ENCODE data around the gene CD2.

The CD2 gene

GRCh38 chr1:116733476-116734365 lies 20.5 kb upstream of the CD2 start:
- Histone ChIP-seq H2BK12ac (ENCODE audit: low read length) (no peak overlapping the region), H3K27ac (replicated peaks; ENCODE audit: low read length) (no peak overlapping the region), H3K27me3 (ENCODE audit: control insufficient read depth in 3 of 3, insufficient read depth in 3 of 3, low read depth in 1 of 3, low read length in 3 of 3) (peaks cover 0 to 15% (median 0%) of the 10 kb centered on the region in 3 experiments), H3K36me3 (replicated peaks in 1 of 2; ENCODE audit: control insufficient read depth in 2 of 2, insufficient read depth in 2 of 2, low read length in 2 of 2) (no peaks in the 10 kb centered on the region), H2BK120ac (ENCODE audit: low read depth, low read length) (no peak overlapping the region), H4K91ac (ENCODE audit: low read depth, low read length, poor library complexity) (no peak overlapping the region), H2BK15ac (ENCODE audit: low read length) (no peak overlapping the region), H3K18ac (ENCODE audit: low read length) (no peak overlapping the region), H2AFZ (ENCODE audit: low read length) (no peak overlapping the region), H3K4ac (ENCODE audit: low read length) (no peak overlapping the region), H3K79me1 (ENCODE audit: low read depth, low read length) (no peaks in the 10 kb centered on the region), H4K8ac (ENCODE audit: low read depth, low read length) (no peak overlapping the region), H3K4me2 (ENCODE audit: insufficient read depth, low read length, poor library complexity, severe bottlenecking) (no peak overlapping the region), H3K4me3 (ENCODE audit: low read length in 2 of 2) (no peak overlapping the region), H2BK5ac (ENCODE audit: low read length) (no peak overlapping the region), H3K9ac (ENCODE audit: low read depth, low read length, poor library complexity) (no peak overlapping the region), H2AK5ac (ENCODE audit: low read depth, low read length) (no peak overlapping the region), H3K23ac (ENCODE audit: low read depth, low read length, poor library complexity) (no peak overlapping the region), H3K14ac (ENCODE audit: low read length) (no peak overlapping the region), H3K9me3 (replicated peaks in 1 of 2; ENCODE audit: control insufficient read depth in 2 of 2, insufficient read depth in 1 of 2, low read depth in 1 of 2, low read length in 2 of 2) (no peaks in the 10 kb centered on the region), H3K4me1 (ENCODE audit: control insufficient read depth in 2 of 2, insufficient read depth in 1 of 2, low read depth in 1 of 2, low read length in 2 of 2) (peaks cover 0 to 1% of the 10 kb centered on the region in 2 donors)
- DNase-seq (ENCODE audit: low spot score): no peak
- no CpG with 5 or more reads among the region's 5 CpGs for WGBS, 2 donors (ENCODE audit: extremely low coverage in 2 of 2, insufficient read length in 2 of 2, insufficient replicate concordance in 1 of 2)

- no peak overlapping the region for H2BK5ac ChIP-seq (ENCODE audit: low read length)
- no peak overlapping the region for H2AFZ ChIP-seq (ENCODE audit: low read length)
- H3K36me3 ChIP-seq (replicated peaks in 1 of 2; ENCODE audit: control insufficient read depth in 2 of 2, insufficient read depth in 2 of 2, low read length in 2 of 2): no peaks in the 10 kb centered on the region
- no peak overlapping the region for H3K4me3 ChIP-seq (ENCODE audit: low read length in 2 of 2)
- H3K27ac ChIP-seq (replicated peaks; ENCODE audit: low read length): no peak overlapping the region
- H2BK15ac ChIP-seq (ENCODE audit: low read length): no peak overlapping the region
- no peak overlapping the region for H2BK120ac ChIP-seq (ENCODE audit: low read depth, low read length)
- H3K9ac ChIP-seq (ENCODE audit: low read depth, low read length, poor library complexity): no peak overlapping the region
- H3K18ac ChIP-seq (ENCODE audit: low read length): no peak overlapping the region
- no peaks in the 10 kb centered on the region for H3K79me1 ChIP-seq (ENCODE audit: low read depth, low read length)
- no peak overlapping the region for H2AK5ac ChIP-seq (ENCODE audit: low read depth, low read length)
- H3K4me2 ChIP-seq (ENCODE audit: insufficient read depth, low read length, poor library complexity, severe bottlenecking): no peak overlapping the region
- H4K8ac ChIP-seq (ENCODE audit: low read depth, low read length): no peak overlapping the region
- WGBS, 2 donors (ENCODE audit: extremely low coverage in 2 of 2, insufficient read length in 2 of 2, insufficient replicate concordance in 1 of 2): no CpG with 5 or more reads among the region's 8 CpGs
- H3K14ac ChIP-seq (ENCODE audit: low read length): peak overlapping the region; percentile 23
- peaks cover 0 to 2% of the 10 kb centered on the region in 2 donors for H3K4me1 ChIP-seq (ENCODE audit: control insufficient read depth in 2 of 2, insufficient read depth in 1 of 2, low read depth in 1 of 2, low read length in 2 of 2)
- H3K4ac ChIP-seq (ENCODE audit: low read length): no peak overlapping the region
- no peak overlapping the region for H3K23ac ChIP-seq (ENCODE audit: low read depth, low read length, poor library complexity)
- H3K9me3 ChIP-seq (replicated peaks in 1 of 2; ENCODE audit: control insufficient read depth in 2 of 2, insufficient read depth in 1 of 2, low read depth in 1 of 2, low read length in 2 of 2): no peaks in the 10 kb centered on the region
- peaks cover 0 to 13% (median 0%) of the 10 kb centered on the region in 3 experiments for H3K27me3 ChIP-seq (ENCODE audit: control insufficient read depth in 3 of 3, insufficient read depth in 3 of 3, low read depth in 1 of 3, low read length in 3 of 3)
- H4K91ac ChIP-seq (ENCODE audit: low read depth, low read length, poor library complexity): no peak overlapping the region
- H2BK12ac ChIP-seq (ENCODE audit: low read length): no peak overlapping the region
- DNase-seq (ENCODE audit: low spot score): no peak
These were observed 19.0 kb upstream of the CD2 start for GRCh38 chr1:116735246-116735645.

- no peak overlapping the region for H2BK5ac ChIP-seq (ENCODE audit: low read length)
- no peak overlapping the region for H2AFZ ChIP-seq (ENCODE audit: low read length)
- no peak overlapping the region for H3K27ac ChIP-seq (replicated peaks; ENCODE audit: low read length)
- H2BK15ac ChIP-seq (ENCODE audit: low read length): no peak overlapping the region
- peak; percentile 9 for DNase-seq (ENCODE audit: low spot score)
- no peak overlapping the region for H3K4me2 ChIP-seq (ENCODE audit: insufficient read depth, low read length, poor library complexity, severe bottlenecking)
- peaks cover 0 to 4% of the 10 kb centered on the region in 2 donors for H3K9me3 ChIP-seq (replicated peaks in 1 of 2; ENCODE audit: control insufficient read depth in 2 of 2, insufficient read depth in 1 of 2, low read depth in 1 of 2, low read length in 2 of 2)
- no peak overlapping the region for H3K14ac ChIP-seq (ENCODE audit: low read length)
- no peak overlapping the region for H3K18ac ChIP-seq (ENCODE audit: low read length)
- peaks cover 0 to 2% of the 10 kb centered on the region in 2 donors for H3K4me1 ChIP-seq (ENCODE audit: control insufficient read depth in 2 of 2, insufficient read depth in 1 of 2, low read depth in 1 of 2, low read length in 2 of 2)
- no peak overlapping the region for H2BK120ac ChIP-seq (ENCODE audit: low read depth, low read length)
- no peak overlapping the region for H3K9ac ChIP-seq (ENCODE audit: low read depth, low read length, poor library complexity)
- H4K91ac ChIP-seq (ENCODE audit: low read depth, low read length, poor library complexity): no peak overlapping the region
- no peaks in the 10 kb centered on the region for H3K36me3 ChIP-seq (replicated peaks in 1 of 2; ENCODE audit: control insufficient read depth in 2 of 2, insufficient read depth in 2 of 2, low read length in 2 of 2)
- no peak overlapping the region for H4K8ac ChIP-seq (ENCODE audit: low read depth, low read length)
- H3K23ac ChIP-seq (ENCODE audit: low read depth, low read length, poor library complexity): no peak overlapping the region
- peaks cover 0 to 13% (median 0%) of the 10 kb centered on the region in 3 experiments for H3K27me3 ChIP-seq (ENCODE audit: control insufficient read depth in 3 of 3, insufficient read depth in 3 of 3, low read depth in 1 of 3, low read length in 3 of 3)
- H3K4ac ChIP-seq (ENCODE audit: low read length): no peak overlapping the region
- H3K79me1 ChIP-seq (ENCODE audit: low read depth, low read length): no peaks in the 10 kb centered on the region
- no peak overlapping the region for H2AK5ac ChIP-seq (ENCODE audit: low read depth, low read length)
- H2BK12ac ChIP-seq (ENCODE audit: low read length): no peak overlapping the region
- H3K4me3 ChIP-seq (ENCODE audit: low read length in 2 of 2): no peak overlapping the region
- no CpG with 5 or more reads among the region's 8 CpGs for WGBS, 2 donors (ENCODE audit: extremely low coverage in 2 of 2, insufficient read length in 2 of 2, insufficient replicate concordance in 1 of 2)
These were observed 17.0 kb upstream of the CD2 start for GRCh38 chr1:116737020-116737854.

GRCh38 chr1:116737855-116738321 lies 16.3 kb upstream of the CD2 start:
- Histone ChIP-seq H3K23ac (ENCODE audit: low read depth, low read length, poor library complexity) (no peak overlapping the region), H4K8ac (ENCODE audit: low read depth, low read length) (no peak overlapping the region), H3K18ac (ENCODE audit: low read length) (no peak overlapping the region), H2BK120ac (ENCODE audit: low read depth, low read length) (no peak overlapping the region), H3K4me3 (ENCODE audit: low read length in 2 of 2) (no peak overlapping the region), H3K9ac (ENCODE audit: low read depth, low read length, poor library complexity) (no peak overlapping the region), H2BK5ac (ENCODE audit: low read length) (no peak overlapping the region), H3K79me1 (ENCODE audit: low read depth, low read length) (no peaks in the 10 kb centered on the region), H3K9me3 (replicated peaks in 1 of 2; ENCODE audit: control insufficient read depth in 2 of 2, insufficient read depth in 1 of 2, low read depth in 1 of 2, low read length in 2 of 2) (peaks cover under 1 to 8% of the 10 kb centered on the region in 2 donors), H3K4me1 (ENCODE audit: control insufficient read depth in 2 of 2, insufficient read depth in 1 of 2, low read depth in 1 of 2, low read length in 2 of 2) (peaks cover 0 to 2% of the 10 kb centered on the region in 2 donors), H3K27me3 (ENCODE audit: control insufficient read depth in 3 of 3, insufficient read depth in 3 of 3, low read depth in 1 of 3, low read length in 3 of 3) (peaks cover 0 to 9% (median 0%) of the 10 kb centered on the region in 3 experiments), H3K4ac (ENCODE audit: low read length) (no peak overlapping the region), H3K36me3 (replicated peaks in 1 of 2; ENCODE audit: control insufficient read depth in 2 of 2, insufficient read depth in 2 of 2, low read length in 2 of 2) (no peaks in the 10 kb centered on the region), H2BK12ac (ENCODE audit: low read length) (no peak overlapping the region), H3K4me2 (ENCODE audit: insufficient read depth, low read length, poor library complexity, severe bottlenecking) (no peak overlapping the region), H2AK5ac (ENCODE audit: low read depth, low read length) (no peak overlapping the region), H2BK15ac (ENCODE audit: low read length) (no peak overlapping the region), H4K91ac (ENCODE audit: low read depth, low read length, poor library complexity) (no peak overlapping the region), H3K14ac (ENCODE audit: low read length) (no peak overlapping the region), H3K27ac (replicated peaks; ENCODE audit: low read length) (no peak overlapping the region), H2AFZ (ENCODE audit: low read length) (no peak overlapping the region)
- DNase-seq (ENCODE audit: low spot score): no peak
- no CpG with 5 or more reads among the region's 7 CpGs for WGBS, 2 donors (ENCODE audit: extremely low coverage in 2 of 2, insufficient read length in 2 of 2, insufficient replicate concordance in 1 of 2)
